Caco-2 (cell line): ENCODE measurements around the gene MDH1. TPM values are rescaled to one million over a fixed set of nuclear protein-coding genes. Genes with fewer than 3 reads are reported as not detected.

Experiments used
- BruUV-seq: library from RNA; stranded (reverse); fragments of 400-500 nt; replicated peaks from 2 replicates; lab custom pipeline; 2021; lab: Mats Ljungman, UMichigan
- CTCF ChIA-PET: fragments of 300-600 bp; sonication (Branson Sonifier 250); formaldehyde crosslinking; loops from one replicate; lab custom pipeline; 2022; ENCODE audit warnings: antibody characterized with exemption; lab: Charles Lee
- POLR2A ChIA-PET: fragments of 300-600 bp; sonication (Branson Sonifier 250); formaldehyde crosslinking; loops from one replicate; lab custom pipeline; 2022; ENCODE audit warnings: antibody characterized with exemption; lab: Charles Lee
- DNase-seq, 2 experiments: peaks; one replicate each; pipeline versions ENCODE4 v3.0.0 to v3.0.0-alpha.2; 2020 to 2022
- H3K27me3 ChIP-seq: replicated peaks from 2 replicates; pipeline ENCODE4 v1.6.0; 2011; ENCODE audit warnings: low read length; ENCODE audit not compliant: control insufficient read depth, insufficient read depth
- H3K36me3 ChIP-seq: 2 replicates; pipeline ENCODE4 v1.5.1; 2011; ENCODE audit warnings: low read length; ENCODE audit not compliant: control insufficient read depth, insufficient read depth
- H3K4me1 ChIP-seq: fragments of 250-450 bp; sonication (Bioruptor Pico); 2 replicates; pipeline ENCODE4 v1.5.1; 2020; ENCODE audit warnings: mild to moderate bottlenecking
- H3K4me3 ChIP-seq: 2 replicates; pipeline ENCODE4 v1.5.1; 2011; ENCODE audit warnings: low read depth, mild to moderate bottlenecking, control low read depth, low read length
- H3K9me3 ChIP-seq: fragments of 250-450 bp; sonication (Bioruptor Pico); 2 replicates; pipeline ENCODE4 v1.5.1; 2020; ENCODE audit warnings: mild to moderate bottlenecking, moderate library complexity
- H3K27ac Mint-ChIP-seq: one replicate; pipeline ENCODE4 v1.8.0; 2022; ENCODE audit warnings: mixed read lengths; ENCODE audit not compliant: unreplicated experiment
- H3K27me3 Mint-ChIP-seq: one replicate; pipeline ENCODE4 v1.8.0; 2022; ENCODE audit warnings: mixed read lengths; ENCODE audit not compliant: insufficient read depth, unreplicated experiment
- H3K36me3 Mint-ChIP-seq: one replicate; pipeline ENCODE4 v1.8.0; 2022; ENCODE audit warnings: mild to moderate bottlenecking, mixed read lengths; ENCODE audit not compliant: insufficient read depth, unreplicated experiment
- H3K4me1 Mint-ChIP-seq: one replicate; pipeline ENCODE4 v1.8.0; 2022; ENCODE audit warnings: low read depth, mixed read lengths; ENCODE audit not compliant: unreplicated experiment
- H3K4me3 Mint-ChIP-seq: one replicate; pipeline ENCODE4 v1.8.0; 2022; ENCODE audit warnings: mild to moderate bottlenecking, moderate library complexity, mixed read lengths; ENCODE audit not compliant: unreplicated experiment
- H3K9me3 Mint-ChIP-seq: one replicate; pipeline ENCODE4 v1.8.0; 2022; ENCODE audit warnings: mixed read lengths; ENCODE audit not compliant: unreplicated experiment
- intact Hi-C: fragments of 100-400 bp; cut with micrococcal nuclease; formaldehyde crosslinking; loops from one replicate; pipeline ENCODE4 v1.10.0; 2022; ENCODE audit not compliant: unreplicated experiment
- total RNA-seq: library from RNA; stranded (reverse); gene quantifications from 2 replicates; pipeline ENCODE4 v1.2.3, GENCODE V29; 2022
- TF ChIP-seq, protein P1 (sequence below), 2 experiments: fragments of 200-600 bp in 1 of 2; IDR thresholded peaks; 1 replicate in 1 of 2; 2 replicates in 1 of 2; pipeline versions ENCODE4 v1.5.1 to v1.8.0; 2011 to 2022; ENCODE audit warnings: antibody characterized with exemption in 1 of 2, control low read depth in 1 of 2, inconsistent platforms in 1 of 2, low read depth in 1 of 2, low read length in 1 of 2, mild to moderate bottlenecking in 1 of 2, moderate library complexity in 1 of 2; ENCODE audit not compliant: insufficient read depth in 1 of 2, severe bottlenecking in 1 of 2, unreplicated experiment in 1 of 2

The MDH1 gene
- total RNA-seq, 1 experiment from 2014 or later, result 159 TPM

DNA sequence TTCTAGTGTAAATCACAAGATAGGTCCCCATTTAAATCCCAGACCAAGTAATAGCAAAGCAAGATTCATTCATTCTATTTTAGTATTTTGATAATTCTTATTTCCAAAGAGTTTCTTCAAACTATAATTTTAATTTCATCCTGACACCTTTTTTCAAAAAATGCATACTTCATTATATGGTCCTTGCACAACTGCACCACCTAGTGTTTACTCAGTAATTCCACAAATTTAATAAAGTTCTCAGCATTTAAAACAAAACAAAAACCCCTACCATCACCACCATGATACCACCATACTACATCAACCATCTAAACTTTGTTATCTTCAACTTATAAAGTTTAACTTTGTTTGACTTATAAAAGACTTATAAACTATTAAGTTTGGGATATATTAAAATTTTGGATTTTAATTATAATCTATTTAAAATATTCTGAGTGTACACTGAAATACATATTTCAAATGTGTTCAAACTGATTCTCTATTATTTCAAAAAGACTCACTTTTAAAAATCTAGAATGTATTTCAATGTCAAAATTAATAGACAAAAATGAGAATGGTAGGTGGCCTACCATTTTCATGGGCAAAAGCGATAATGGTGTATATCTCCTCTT lies 44.6 kb upstream of the MDH1 start:
- H3K4me3 ChIP-seq, result no peak overlapping the region
- H3K9me3 ChIP-seq, result no peaks in the 10 kb centered on the region
- no peaks in the 10 kb centered on the region for H3K27me3 ChIP-seq
- Mint-ChIP-seq H3K4me1 (no peaks in the 10 kb centered on the region), H3K36me3 (no peaks in the 10 kb centered on the region), H3K27ac (no peak overlapping the region), H3K9me3 (no peaks in the 10 kb centered on the region), H3K27me3 (no peaks in the 10 kb centered on the region), H3K4me3 (no peak overlapping the region)
- intact Hi-C loops, result no loop called here
- no peaks in the 10 kb centered on the region for H3K36me3 ChIP-seq
- CTCF ChIA-PET, result no interaction called here
- H3K4me1 ChIP-seq, result no peaks in the 10 kb centered on the region
- no TSS peak for BruUV-seq
- POLR2A ChIA-PET, result no interaction called here
- TF ChIP-seq, protein P1, sequence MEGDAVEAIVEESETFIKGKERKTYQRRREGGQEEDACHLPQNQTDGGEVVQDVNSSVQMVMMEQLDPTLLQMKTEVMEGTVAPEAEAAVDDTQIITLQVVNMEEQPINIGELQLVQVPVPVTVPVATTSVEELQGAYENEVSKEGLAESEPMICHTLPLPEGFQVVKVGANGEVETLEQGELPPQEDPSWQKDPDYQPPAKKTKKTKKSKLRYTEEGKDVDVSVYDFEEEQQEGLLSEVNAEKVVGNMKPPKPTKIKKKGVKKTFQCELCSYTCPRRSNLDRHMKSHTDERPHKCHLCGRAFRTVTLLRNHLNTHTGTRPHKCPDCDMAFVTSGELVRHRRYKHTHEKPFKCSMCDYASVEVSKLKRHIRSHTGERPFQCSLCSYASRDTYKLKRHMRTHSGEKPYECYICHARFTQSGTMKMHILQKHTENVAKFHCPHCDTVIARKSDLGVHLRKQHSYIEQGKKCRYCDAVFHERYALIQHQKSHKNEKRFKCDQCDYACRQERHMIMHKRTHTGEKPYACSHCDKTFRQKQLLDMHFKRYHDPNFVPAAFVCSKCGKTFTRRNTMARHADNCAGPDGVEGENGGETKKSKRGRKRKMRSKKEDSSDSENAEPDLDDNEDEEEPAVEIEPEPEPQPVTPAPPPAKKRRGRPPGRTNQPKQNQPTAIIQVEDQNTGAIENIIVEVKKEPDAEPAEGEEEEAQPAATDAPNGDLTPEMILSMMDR (IDR thresholded peaks at IDR 0.05; ENCODE audit: insufficient read depth in 1 of 2, low read depth in 1 of 2, low read length in 1 of 2, severe bottlenecking in 1 of 2, unreplicated experiment in 1 of 2), result peak; percentile 31 to 45
- DNase-seq, result no peak

DNA sequence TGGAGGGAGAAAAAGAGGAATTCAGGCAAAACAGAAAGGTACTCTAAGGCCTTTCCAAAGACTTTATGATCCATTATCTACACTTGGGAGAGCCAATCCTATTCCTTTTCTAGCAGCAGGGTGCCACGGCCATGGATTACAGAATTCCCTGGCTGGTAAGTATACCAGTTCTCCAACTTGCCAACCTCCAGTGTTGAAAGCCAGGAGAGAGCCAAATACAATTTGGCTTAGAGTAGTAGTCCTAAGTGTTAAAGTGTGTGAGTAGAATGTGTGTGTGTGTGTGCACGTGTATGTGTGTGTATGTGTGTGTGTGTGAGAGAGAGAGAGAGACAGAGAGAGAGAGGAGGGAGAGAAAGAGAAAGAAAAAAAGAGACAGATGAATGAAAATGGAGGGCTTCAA lies 43.7 kb upstream of the MDH1 start:
- Mint-ChIP-seq H3K4me1 (no peaks in the 10 kb centered on the region), H3K36me3 (no peaks in the 10 kb centered on the region), H3K9me3 (no peaks in the 10 kb centered on the region), H3K4me3 (no peak overlapping the region), H3K27me3 (no peaks in the 10 kb centered on the region), H3K27ac (no peak overlapping the region)
- BruUV-seq, result no TSS peak
- intact Hi-C loops, result no loop called here
- no peaks in the 10 kb centered on the region for H3K9me3 ChIP-seq
- no peak for DNase-seq
- POLR2A ChIA-PET, result no interaction called here
- no peaks in the 10 kb centered on the region for H3K36me3 ChIP-seq
- no peaks in the 10 kb centered on the region for H3K4me1 ChIP-seq
- CTCF ChIA-PET, result no interaction called here
- TF ChIP-seq, protein P1 (IDR thresholded peaks at IDR 0.05; ENCODE audit: insufficient read depth in 1 of 2, low read depth in 1 of 2, low read length in 1 of 2, severe bottlenecking in 1 of 2, unreplicated experiment in 1 of 2), result no peak
- H3K27me3 ChIP-seq, result no peaks in the 10 kb centered on the region
- H3K4me3 ChIP-seq, result no peak overlapping the region

DNA sequence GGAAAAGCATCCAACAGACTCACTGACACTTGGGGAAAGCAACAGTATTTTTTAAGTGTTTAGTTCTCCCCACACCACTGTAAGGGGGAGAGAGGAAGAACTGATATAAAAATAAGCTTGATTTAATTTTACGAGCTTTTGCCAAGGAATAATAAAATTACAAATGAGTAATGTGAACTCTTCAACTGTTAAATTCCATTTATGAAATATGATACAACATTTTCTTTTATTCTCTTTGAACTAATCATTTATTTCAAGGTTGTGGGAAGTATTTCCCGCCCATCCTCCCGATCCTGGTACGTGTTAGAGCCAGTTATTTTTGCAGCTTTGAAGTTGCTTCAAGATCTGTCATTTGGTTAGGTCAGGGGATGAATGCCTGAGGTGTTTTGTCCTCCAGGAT lies 35.7 kb upstream of the MDH1 start:
- CTCF ChIA-PET, result no interaction called here

More for the DNA sequence above, 35.7 kb upstream of the MDH1 start:
- DNase-seq, result no peak
- H3K36me3 ChIP-seq, result no peaks in the 10 kb centered on the region
- Mint-ChIP-seq H3K4me3 (no peak overlapping the region), H3K27me3 (no peaks in the 10 kb centered on the region), H3K4me1 (peaks cover 6% of the 10 kb centered on the region), H3K9me3 (peaks cover 7% of the 10 kb centered on the region), H3K36me3 (no peaks in the 10 kb centered on the region), H3K27ac (no peak overlapping the region)
- H3K9me3 ChIP-seq, result peaks cover 4% of the 10 kb centered on the region; the same call in 1 of the 2 replicates
- no TSS peak for BruUV-seq
- POLR2A ChIA-PET, result no interaction called here
- 0 out of 2 replicates have a peak, but pooled peaks cover 6% of the 10 kb centered on the region for H3K4me1 ChIP-seq
- intact Hi-C loops, result no loop called here
- TF ChIP-seq, protein P1 (IDR thresholded peaks at IDR 0.05; ENCODE audit: insufficient read depth in 1 of 2, low read depth in 1 of 2, low read length in 1 of 2, severe bottlenecking in 1 of 2, unreplicated experiment in 1 of 2), result no peak
- H3K27me3 ChIP-seq, result no peaks in the 10 kb centered on the region
- H3K4me3 ChIP-seq, result no peak overlapping the region
